ENCODE measurements around the gene GSDMA.
"Not testable (repeated sequence)": the region's sequence is repeated elsewhere in the genome, so short reads cannot be mapped to it uniquely, and the experiment has no call there.

GSDMA gene

GRCh38 chr17:40004712-40005111 lies 41.9 kb downstream of the GSDMA start:
- ChIA-PET CTCF (interaction anchor here (14.3 kb wide), 1 partner anchor 22 kb away, joined by 268 read pairs; no protein-coding TSS in a partner anchor), POLR2A (interaction anchor here (0.7 kb wide), 1 partner anchor 24 kb away, joined by 5 read pairs; the partner anchor contains the start of gene PSMD3)
- Histone ChIP-seq H3K4me1 (ENCODE audit: control insufficient read depth, insufficient read depth, low read length) (no peaks in the 10 kb centered on the region), H3K27ac (ENCODE audit: extremely low read depth, low read depth, low read length) (no peak overlapping the region), H3K36me3 (ENCODE audit: control insufficient read depth in 2 of 2, insufficient read depth in 1 of 2, low read length in 2 of 2) (no peaks in the 10 kb centered on the region), H3K4me3 (ENCODE audit: low read depth, low read length) (no peak overlapping the region), H3K9me3 (ENCODE audit: control insufficient read depth, insufficient read depth, low read depth, low read length) (no peaks in the 10 kb centered on the region; the same call in 1 of the 2 replicates)
- TF ChIP-seq ZNF521 (tag by site-specific recombination; IDR thresholded peaks at IDR 0.05) (no peak), ZNF701 (tag by site-specific recombination; IDR thresholded peaks at IDR 0.05) (no peak), KLF7 (tag by site-specific recombination; IDR thresholded peaks at IDR 0.05; ENCODE audit: borderline replicate concordance) (no peak), ZNF513 (tag by site-specific recombination; IDR thresholded peaks at IDR 0.05) (no peak), ZNF658 (tag by site-specific recombination; IDR thresholded peaks at IDR 0.05) (no peak), ZNF155 (tag by site-specific recombination; IDR thresholded peaks at IDR 0.05) (no peak), ZNF704 (tag by site-specific recombination; IDR thresholded peaks at IDR 0.05) (no peak), SCRT1 (tag by site-specific recombination; IDR thresholded peaks at IDR 0.05; ENCODE audit: borderline replicate concordance) (no peak), ZNF174 (tag by site-specific recombination; IDR thresholded peaks at IDR 0.05) (no peak), PRDM10 (tag by site-specific recombination; IDR thresholded peaks at IDR 0.05) (no peak), ZSCAN4 (tag by site-specific recombination; IDR thresholded peaks at IDR 0.05) (no peak), KLF9 (tag by site-specific recombination; IDR thresholded peaks at IDR 0.05; ENCODE audit: low read depth) (no peak), SALL2 (tag by site-specific recombination; IDR thresholded peaks at IDR 0.05; ENCODE audit: borderline replicate concordance) (no peak), ZNF660 (tag by site-specific recombination; IDR thresholded peaks at IDR 0.05) (no peak), ZNF211 (tag by site-specific recombination; IDR thresholded peaks at IDR 0.05; ENCODE audit: low read depth) (no peak)

- no peaks in the 10 kb centered on the region; the same call in 1 of the 2 replicates for H3K9me3 ChIP-seq (ENCODE audit: control insufficient read depth, insufficient read depth, low read depth, low read length)
- CTCF ChIA-PET = interaction anchor here (0.6 to 14.3 kb wide), 4 partner anchors 11 to 37 kb away, joined by 3 to 268 read pairs (median 3); no protein-coding TSS in a partner anchor
- no peaks in the 10 kb centered on the region for H3K36me3 ChIP-seq (ENCODE audit: control insufficient read depth in 2 of 2, insufficient read depth in 1 of 2, low read length in 2 of 2)
- POLR2A ChIA-PET = interaction anchor here (0.7 kb wide), 1 partner anchor 25 kb away, joined by 5 read pairs; the partner anchor contains the start of gene PSMD3
- no peak overlapping the region for H3K4me3 ChIP-seq (ENCODE audit: low read depth, low read length)
- H3K27ac ChIP-seq (ENCODE audit: extremely low read depth, low read depth, low read length) = no peak overlapping the region
- no peaks in the 10 kb centered on the region for H3K4me1 ChIP-seq (ENCODE audit: control insufficient read depth, insufficient read depth, low read length)
- no peak for TF ChIP-seq GLI2 (tag by site-specific recombination; IDR thresholded peaks at IDR 0.05; ENCODE audit: borderline replicate concordance, low read depth)
Observed at GRCh38 chr17:40005520-40005919, 42.7 kb downstream of the GSDMA start.

GRCh38 chr17:40010946-40011500 lies 48.2 kb downstream of the GSDMA start:
- H3K27ac ChIP-seq (ENCODE audit: extremely low read depth, low read depth, low read length); H3K9me3 ChIP-seq (ENCODE audit: control insufficient read depth, insufficient read depth, low read depth, low read length); H3K4me3 ChIP-seq (ENCODE audit: low read depth, low read length); H3K36me3 ChIP-seq (ENCODE audit: control insufficient read depth in 2 of 2, insufficient read depth in 1 of 2, low read length in 2 of 2); H3K4me1 ChIP-seq (ENCODE audit: control insufficient read depth, insufficient read depth, low read length): not testable (repeated sequence)
- ChIA-PET CTCF (interaction anchor here (0.6 to 14.3 kb wide), 9 partner anchors 15 to 169 kb away, joined by 3 to 268 read pairs (median 27); no protein-coding TSS in a partner anchor), POLR2A (interaction anchor here (0.7 kb wide), 1 partner anchor 27 kb away, joined by 5 read pairs; no protein-coding TSS in a partner anchor)

GRCh38 chr17:40012017-40012647 lies 49.3 kb downstream of the GSDMA start:
- POLR2A ChIA-PET = interaction anchor here (0.6 to 2.3 kb wide), 3 partner anchors 9 to 98 kb away, joined by 3 to 6 read pairs (median 3); no protein-coding TSS in a partner anchor
- not testable (repeated sequence) for H3K4me3 ChIP-seq (ENCODE audit: low read depth, low read length); H3K36me3 ChIP-seq (ENCODE audit: control insufficient read depth in 2 of 2, insufficient read depth in 1 of 2, low read length in 2 of 2); H3K9me3 ChIP-seq (ENCODE audit: control insufficient read depth, insufficient read depth, low read depth, low read length); H3K4me1 ChIP-seq (ENCODE audit: control insufficient read depth, insufficient read depth, low read length); H3K27ac ChIP-seq (ENCODE audit: extremely low read depth, low read depth, low read length)
- CTCF ChIA-PET = interaction anchor here (0.6 to 14.3 kb wide), 14 partner anchors 9 to 342 kb away, joined by 3 to 268 read pairs (median 10); no protein-coding TSS in a partner anchor
